Activated gamma-delta T cell treated with Interleukin-2 at 50 U/mL for 16 hours (primary cell): ENCODE results near the gene POU3F3.
A peak's percentile ranks its signal among the peaks of the same experiment; 100 is the strongest.

Experiments
- DNase-seq: peaks from one replicate; pipeline ENCODE4 v3.0.0-alpha.2; 2020

The POU3F3 gene

GRCh38 chr2:104853534-104854497 is at the start of gene POU3F3:
Gene POU3F3, plus strand, starts transcription at chr2:104854115. Its CDS starts 1,396 bp downstream, at chr2:104855511.
- DNase-seq, result peak; percentile 30

GRCh38 chr2:104804148-104804890 is 49.6 kb upstream of the POU3F3 start:
- DNase-seq, result no peak

GRCh38 chr2:104812286-104812685 is 41.6 kb upstream of the POU3F3 start:
- no peak for DNase-seq

- DNase-seq, result no peak
These were observed 37.8 kb upstream of the POU3F3 start for GRCh38 chr2:104816143-104816542.

GRCh38 chr2:104818264-104818663 is 35.7 kb upstream of the POU3F3 start:
- no peak for DNase-seq

- DNase-seq, result no peak
These were observed 33.8 kb upstream of the POU3F3 start for GRCh38 chr2:104820126-104820525.

- no peak for DNase-seq
These were observed 28.6 kb upstream of the POU3F3 start for GRCh38 chr2:104825124-104825865.

- DNase-seq, result no peak
These were observed 27.9 kb upstream of the POU3F3 start for GRCh38 chr2:104826016-104826415.

- no peak for DNase-seq
These were observed 22.2 kb upstream of the POU3F3 start for GRCh38 chr2:104831742-104832141.

GRCh38 chr2:104834431-104835153 is 19.3 kb upstream of the POU3F3 start:
- DNase-seq, result no peak

GRCh38 chr2:104836265-104836664 is 17.6 kb upstream of the POU3F3 start:
- DNase-seq, result no peak

- DNase-seq, result no peak
These were observed 17.1 kb upstream of the POU3F3 start for GRCh38 chr2:104836841-104837240.

GRCh38 chr2:104840156-104840555 is 13.8 kb upstream of the POU3F3 start:
- no peak for DNase-seq

- DNase-seq, result no peak
These were observed 12.9 kb upstream of the POU3F3 start for GRCh38 chr2:104840893-104841585.

- DNase-seq, result no peak
These were observed 12.2 kb upstream of the POU3F3 start for GRCh38 chr2:104841744-104842143.

GRCh38 chr2:104844807-104845551 is 8.9 kb upstream of the POU3F3 start:
- DNase-seq, result no peak

GRCh38 chr2:104845552-104845931 is 8.4 kb upstream of the POU3F3 start:
- DNase-seq, result no peak

GRCh38 chr2:104845946-104846785 is 7.7 kb upstream of the POU3F3 start:
- DNase-seq, result no peak

- no peak for DNase-seq
These were observed 6.9 kb upstream of the POU3F3 start for GRCh38 chr2:104846786-104847585.
